HL-60/S4 treated with phorbol 12-myristate 13-acetate at 8.2 ng/mL for 4 days and 3 days (cell line): Measurements from ENCODE around the gene LRRC23.
"Not testable (repeated sequence)": the region's sequence is repeated elsewhere in the genome, so short reads cannot be mapped to it uniquely, and the experiment has no call there.

ENCODE experiments used
- in situ Hi-C: fragments of 300-500 bp; cut with MboI; formaldehyde crosslinking; loops from 2 replicates; pipeline ENCODE4 v1.15.0; 2022; ENCODE audit warnings: low sequenced_read_pairs

The LRRC23 gene

GRCh38 chr12:6899837-6900519 is 4.6 kb upstream of the LRRC23 start:
- in situ Hi-C loops, result no loop called here

GRCh38 chr12:6902448-6902847 is 2.2 kb upstream of the LRRC23 start:
- in situ Hi-C loops, result no loop called here

DNA sequence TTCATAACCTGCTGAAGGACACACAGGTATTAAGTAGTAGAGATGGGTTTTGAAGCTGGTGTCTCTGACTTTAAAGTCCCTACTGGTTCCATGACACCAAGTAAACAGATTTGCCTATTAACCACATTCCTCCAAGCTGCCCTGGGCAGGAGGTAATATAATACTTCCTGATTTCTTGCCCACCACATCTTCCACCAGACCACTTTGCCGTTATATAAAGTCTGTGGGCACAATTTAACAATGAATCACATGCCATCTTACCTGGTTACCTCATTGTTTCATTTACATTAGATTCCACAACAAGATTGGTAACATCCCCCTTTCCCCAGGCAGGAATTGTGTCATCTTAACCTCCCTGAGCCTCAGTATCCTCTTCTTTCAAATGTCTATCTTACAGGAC is 900 bp upstream of the LRRC23 start:
- in situ Hi-C loops, result no loop called here

DNA sequence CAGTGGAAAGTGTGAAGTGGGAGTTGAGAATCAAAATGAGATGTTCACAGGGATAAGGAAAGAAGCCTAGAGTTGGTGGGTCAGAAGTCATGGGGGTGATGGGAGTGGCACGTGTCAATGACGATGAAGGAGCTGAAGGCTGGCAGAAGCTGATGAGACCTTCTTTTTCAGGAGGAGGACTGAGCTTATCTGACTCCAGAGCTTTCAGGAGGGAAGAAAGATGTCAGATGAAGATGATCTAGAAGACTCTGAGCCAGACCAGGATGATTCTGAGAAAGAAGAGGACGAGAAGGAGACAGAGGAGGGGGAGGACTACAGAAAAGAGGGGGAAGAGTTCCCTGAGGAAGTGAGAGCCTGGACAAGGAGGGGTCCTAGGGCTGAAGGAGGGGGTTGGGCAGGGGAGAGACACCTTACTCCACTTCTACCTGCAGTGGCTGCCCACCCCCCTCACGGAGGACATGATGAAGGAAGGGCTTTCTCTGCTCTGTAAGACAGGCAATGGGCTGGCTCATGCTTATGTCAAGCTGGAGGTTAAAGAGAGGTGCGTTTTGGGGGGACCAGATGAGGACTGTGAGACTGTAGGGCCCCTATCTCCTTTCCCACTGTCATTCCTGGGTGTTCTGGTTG is 905 bp downstream of the LRRC23 start:
- in situ Hi-C loops, result no loop called here

DNA sequence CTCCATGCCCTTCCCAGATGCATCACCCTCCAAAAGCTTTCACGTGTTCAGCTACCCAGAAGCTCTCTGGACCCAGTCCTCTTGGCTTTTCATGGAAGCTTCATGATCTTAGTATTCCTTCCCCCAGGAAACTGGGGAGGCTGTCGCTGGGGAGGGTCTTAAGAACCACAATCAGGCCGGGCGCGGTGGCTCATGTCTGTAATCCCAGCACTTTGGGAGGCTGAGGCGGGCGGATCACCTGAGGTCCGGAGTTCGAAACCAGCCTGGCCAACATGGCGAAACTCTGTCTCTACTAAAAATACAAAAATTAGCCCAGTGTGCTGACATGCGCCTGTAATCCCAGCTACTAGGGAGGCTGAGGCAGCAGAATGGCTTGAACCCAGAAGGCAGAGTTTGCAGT is 3.5 kb downstream of the LRRC23 start:
- in situ Hi-C loops, result not testable (repeated sequence)

DNA sequence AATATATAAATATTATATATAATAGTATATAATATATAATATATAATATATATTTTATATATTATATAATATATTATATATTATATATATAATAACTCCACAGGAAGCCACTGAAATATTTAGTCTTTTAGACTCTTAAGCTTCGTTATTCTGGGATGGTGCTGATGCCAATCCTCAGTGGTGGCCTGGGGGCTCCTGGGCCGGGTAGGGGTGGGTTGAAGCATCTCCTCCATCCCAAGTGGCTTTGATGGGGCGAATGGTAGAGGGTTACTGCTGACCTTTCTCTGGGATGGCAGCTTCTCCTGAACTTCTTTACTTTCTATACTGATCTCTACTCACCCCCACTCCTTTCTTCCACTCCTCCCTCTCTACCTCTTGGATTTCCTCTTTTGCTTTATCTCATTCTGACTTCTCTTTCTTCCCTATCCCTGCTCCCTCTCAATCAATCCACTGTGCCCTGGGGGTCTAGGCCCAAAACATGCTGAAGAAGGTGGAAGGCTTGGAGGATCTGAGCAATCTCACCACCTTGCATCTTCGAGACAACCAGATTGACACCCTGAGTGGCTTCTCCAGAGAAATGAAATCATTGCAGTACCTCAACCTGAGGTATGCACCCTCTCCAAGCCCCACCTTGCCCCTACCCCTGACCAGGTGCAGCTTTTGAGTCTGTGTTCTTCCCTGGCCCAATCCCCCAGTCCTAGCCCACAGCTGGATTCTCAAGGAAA is 5.0 kb downstream of the LRRC23 start:
- in situ Hi-C loops, result no loop called here

DNA sequence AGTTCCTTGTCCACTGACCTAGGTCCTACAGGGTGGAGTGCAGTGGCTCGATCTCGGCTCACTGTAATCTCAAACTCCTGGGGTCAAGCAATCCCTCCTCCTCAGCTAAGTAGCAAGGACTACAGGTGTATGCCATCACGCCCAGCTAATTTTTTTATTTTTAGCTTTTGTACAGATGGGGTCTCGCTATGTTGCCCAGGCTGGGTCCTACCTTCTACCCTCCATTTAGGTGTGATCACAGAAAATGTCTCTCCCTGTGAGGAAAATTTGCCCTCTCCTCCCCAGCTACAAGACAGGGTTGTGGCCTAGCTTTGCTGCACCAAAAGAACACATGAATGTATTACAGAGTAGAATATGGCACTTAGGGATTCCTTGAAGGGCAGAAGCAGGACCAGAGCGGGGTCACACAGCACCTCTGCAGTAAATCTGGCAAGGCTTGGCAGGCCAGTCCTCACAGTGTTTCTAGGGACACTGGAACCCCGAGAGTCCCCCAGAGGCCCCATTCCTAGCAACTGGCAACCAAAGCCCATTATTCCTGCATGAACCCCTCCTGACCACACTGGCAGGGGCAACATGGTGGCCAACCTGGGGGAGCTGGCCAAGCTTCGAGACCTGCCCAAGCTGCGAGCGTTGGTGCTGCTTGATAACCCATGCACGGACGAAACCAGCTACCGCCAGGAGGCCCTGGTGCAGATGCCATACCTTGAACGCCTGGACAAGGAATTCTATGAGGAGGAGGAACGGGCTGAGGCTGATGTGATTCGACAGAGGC is 7.7 kb downstream of the LRRC23 start:
- in situ Hi-C loops, result no loop called here

DNA sequence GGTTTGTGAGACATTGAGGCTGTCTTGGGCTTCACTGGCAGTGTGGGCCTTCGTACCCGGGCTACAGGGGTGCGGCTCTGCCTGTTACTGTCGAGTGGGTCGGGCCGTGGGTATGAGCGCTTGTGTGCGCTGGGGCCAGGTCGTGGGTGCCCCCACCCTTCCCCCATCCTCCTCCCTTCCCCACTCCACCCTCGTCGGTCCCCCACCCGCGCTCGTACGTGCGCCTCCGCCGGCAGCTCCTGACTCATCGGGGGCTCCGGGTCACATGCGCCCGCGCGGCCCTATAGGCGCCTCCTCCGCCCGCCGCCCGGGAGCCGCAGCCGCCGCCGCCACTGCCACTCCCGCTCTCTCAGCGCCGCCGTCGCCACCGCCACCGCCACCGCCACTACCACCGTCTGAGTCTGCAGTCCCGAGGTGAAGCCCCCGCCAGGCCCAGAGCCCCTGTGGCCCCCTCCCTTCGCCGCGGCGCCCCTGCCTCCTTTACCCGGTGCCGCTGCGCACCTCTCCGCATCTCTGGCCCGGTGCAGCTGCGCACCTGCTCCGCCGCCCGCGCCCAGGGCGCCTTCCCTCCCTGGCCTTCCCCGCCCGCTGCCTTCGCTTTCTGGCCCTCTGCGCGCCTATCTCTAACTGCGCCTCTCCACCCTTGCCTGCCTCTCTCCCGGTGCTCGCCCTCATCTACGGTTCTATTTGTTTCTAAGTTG is 9.8 kb downstream of the LRRC23 start, which contains the start of gene ENO2:
Gene ENO2 (plus strand): TSS at position 335 of the 701 bp plus-strand sequence. CDS start 1,253 bp downstream, outside the sequence.
- in situ Hi-C loops, result no loop called here

- in situ Hi-C loops, result no loop called here
Measured at GRCh38 chr12:6914947-6915788, 10.5 kb downstream of the LRRC23 start.

GRCh38 chr12:6915789-6916285 is 11.2 kb downstream of the LRRC23 start:
- in situ Hi-C loops, result no loop called here

GRCh38 chr12:6916426-6917200 is 12.0 kb downstream of the LRRC23 start:
- in situ Hi-C loops, result no loop called here

DNA sequence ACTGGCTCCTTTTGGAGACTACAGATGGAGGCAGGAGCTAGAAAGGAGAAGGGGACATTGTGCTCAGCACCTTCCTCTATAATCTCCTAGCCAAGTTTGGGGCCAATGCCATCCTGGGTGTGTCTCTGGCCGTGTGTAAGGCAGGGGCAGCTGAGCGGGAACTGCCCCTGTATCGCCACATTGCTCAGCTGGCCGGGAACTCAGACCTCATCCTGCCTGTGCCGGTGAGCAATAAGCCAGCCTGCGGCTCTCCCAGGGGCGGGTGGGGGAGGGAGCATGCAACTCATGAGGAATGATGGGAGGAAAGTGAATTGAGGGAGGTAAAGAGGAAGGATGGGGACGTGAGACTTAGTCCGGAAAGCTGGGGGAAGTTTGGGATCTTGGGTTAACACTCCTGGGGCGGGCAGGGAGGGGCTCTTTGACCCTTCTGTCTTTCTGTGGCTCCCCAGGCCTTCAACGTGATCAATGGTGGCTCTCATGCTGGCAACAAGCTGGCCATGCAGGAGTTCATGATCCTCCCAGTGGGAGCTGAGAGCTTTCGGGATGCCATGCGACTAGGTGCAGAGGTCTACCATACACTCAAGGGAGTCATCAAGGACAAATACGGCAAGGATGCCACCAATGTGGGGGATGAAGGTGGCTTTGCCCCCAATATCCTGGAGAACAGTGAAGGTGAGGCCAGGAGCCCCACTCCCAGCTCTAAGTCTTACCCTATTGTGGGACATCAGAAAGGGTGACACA is 13.0 kb downstream of the LRRC23 start:
- in situ Hi-C loops, result no loop called here

- in situ Hi-C loops, result no loop called here
Measured at GRCh38 chr12:6919588-6919987, 15.0 kb downstream of the LRRC23 start.

DNA sequence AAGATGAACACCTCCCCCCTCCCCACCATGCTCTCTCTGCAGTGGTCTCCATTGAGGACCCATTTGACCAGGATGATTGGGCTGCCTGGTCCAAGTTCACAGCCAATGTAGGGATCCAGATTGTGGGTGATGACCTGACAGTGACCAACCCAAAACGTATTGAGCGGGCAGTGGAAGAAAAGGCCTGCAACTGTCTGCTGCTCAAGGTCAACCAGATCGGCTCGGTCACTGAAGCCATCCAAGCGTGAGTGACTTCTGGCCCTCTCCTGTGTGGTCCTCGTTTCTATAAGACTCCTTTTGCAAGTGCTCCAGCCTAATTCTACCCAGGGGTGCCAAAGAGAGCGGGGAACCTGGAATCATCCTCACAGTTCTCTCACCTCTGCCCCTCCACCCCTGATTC is 16.9 kb downstream of the LRRC23 start:
- in situ Hi-C loops, result no loop called here

- in situ Hi-C loops, result no loop called here
Measured at GRCh38 chr12:6921996-6922946, 17.6 kb downstream of the LRRC23 start.

- in situ Hi-C loops, result no loop called here
Measured at GRCh38 chr12:6923003-6923732, 18.5 kb downstream of the LRRC23 start.
